ENCODE measurements around the gene KLK1.
"Not testable (repeated sequence)": the region's sequence is repeated elsewhere in the genome, so short reads cannot be mapped to it uniquely, and the experiment has no call there.

The KLK1 gene

GRCh38 chr19:50792272-50793250 is 31.0 kb downstream of the KLK1 start:
- DNase-seq (ENCODE audit: low read depth), result no peak

GRCh38 chr19:50791594-50792271 is 31.9 kb downstream of the KLK1 start:
- DNase-seq (ENCODE audit: low read depth), result no peak

- no peak for DNase-seq (ENCODE audit: low read depth)
Measured at GRCh38 chr19:50790922-50791467, 32.6 kb downstream of the KLK1 start.

DNA sequence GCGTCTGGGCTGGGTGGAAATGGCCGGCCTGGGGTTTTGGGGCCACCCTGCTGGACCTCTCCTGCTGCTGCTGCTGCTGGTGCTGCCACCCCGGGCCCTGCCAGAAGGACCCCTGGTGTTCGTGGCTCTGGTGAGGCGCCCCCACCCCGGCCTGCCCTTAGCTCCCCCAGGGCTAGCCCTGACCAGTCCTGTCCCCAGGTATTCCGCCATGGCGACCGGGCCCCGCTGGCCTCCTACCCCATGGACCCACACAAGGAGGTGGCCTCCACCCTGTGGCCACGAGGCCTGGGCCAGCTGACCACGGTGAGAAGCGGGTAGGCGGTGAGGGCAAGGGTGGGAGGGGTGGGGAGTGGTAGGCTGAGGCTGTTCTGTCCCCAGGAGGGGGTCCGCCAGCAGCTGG is 33.2 kb downstream of the KLK1 start, which contains the start of gene ACP4:
ACP4 (plus strand) TSS at position 20 of the 400 bp plus-strand sequence; CDS start at position 20, 0 bp downstream.
- no peak for DNase-seq (ENCODE audit: low read depth)

- DNase-seq (ENCODE audit: low read depth), result no peak
Measured at GRCh38 chr19:50785329-50785728, 38.3 kb downstream of the KLK1 start.

DNA sequence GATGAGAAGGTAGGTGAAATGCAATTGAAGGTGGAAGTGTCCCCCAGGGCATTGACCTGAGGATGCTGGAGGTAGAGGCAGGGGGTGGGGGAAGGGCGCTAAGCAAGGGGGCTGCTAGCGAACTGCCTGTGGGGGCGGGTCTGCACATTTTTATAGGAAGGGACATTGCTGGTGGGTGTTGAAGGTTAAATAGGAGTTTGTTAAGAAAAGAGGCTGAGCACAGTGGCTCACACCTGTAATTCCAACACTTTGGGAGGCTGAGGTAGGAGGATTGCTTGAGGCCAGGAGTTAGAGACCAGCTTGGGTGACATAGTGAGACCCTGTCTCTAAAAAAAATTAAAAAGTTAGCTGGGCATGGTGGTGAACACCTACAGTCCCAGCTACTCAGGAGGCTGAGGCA is 38.9 kb downstream of the KLK1 start:
- no peak for DNase-seq (ENCODE audit: low read depth)

DNA sequence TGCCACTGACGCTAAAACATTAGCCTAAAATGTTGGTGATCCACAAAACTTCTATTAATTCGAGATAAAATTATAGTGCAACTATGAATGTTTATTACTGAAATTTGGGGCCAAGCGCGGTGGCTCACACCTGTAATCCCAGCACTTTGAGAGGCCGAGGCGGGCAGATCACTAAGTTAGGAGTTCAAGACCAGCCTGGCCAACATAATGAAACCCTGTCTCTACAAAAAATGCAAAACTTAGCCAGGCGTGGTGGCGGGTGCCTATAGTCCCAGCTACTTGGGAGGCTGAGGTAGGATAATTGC is 39.8 kb downstream of the KLK1 start:
- not testable (repeated sequence) for DNase-seq (ENCODE audit: low read depth)

GRCh38 chr19:50780753-50781435 is 42.7 kb downstream of the KLK1 start:
- no peak for DNase-seq (ENCODE audit: low read depth)

DNA sequence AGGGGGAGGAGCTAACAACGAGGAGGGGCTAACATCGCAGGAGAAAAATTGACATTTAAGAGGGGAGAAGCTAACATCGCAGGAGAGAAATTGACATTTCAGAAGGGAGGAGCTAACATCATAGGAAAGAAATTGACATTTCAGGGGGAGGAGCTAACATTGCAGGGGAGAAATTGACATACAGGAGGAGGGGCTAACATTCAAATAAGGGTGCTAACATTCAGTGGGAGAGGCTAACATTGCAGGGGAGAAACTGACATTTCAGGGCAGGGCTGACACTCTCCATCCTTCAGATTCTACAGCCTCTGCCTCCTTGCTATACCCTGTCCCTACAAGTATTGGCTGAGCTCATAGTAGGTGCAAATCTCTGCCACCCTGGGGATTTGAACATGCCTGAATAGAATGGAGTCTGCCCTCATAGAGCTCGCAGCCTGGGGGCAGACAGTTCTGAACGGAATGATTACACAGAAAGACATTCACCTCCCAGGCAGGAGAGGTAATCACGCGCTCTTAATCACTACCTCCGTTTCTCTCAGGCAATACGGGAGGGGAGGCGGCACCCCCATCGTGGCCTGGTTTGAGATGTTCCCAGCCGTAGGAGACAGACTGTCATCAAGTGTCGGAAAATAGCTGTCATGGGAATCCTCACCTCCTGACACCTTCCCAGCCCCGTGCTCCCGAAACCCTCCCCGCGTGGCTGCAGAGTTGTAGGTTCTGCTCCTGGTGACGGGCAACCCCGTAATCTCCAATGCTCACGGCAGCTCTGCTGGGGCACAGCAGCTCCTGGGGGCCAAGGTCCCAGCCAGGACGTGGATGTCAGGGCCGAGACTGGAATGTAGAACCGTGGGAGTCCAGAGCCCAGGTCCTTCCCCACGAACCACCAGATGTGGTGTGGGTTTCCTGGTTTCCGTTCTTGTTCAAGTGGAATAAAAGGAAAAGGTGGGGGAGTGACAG is 43.8 kb downstream of the KLK1 start:
- no peak for DNase-seq (ENCODE audit: low read depth)

- DNase-seq (ENCODE audit: low read depth), result no peak
Measured at GRCh38 chr19:50778906-50779430, 44.6 kb downstream of the KLK1 start.

DNA sequence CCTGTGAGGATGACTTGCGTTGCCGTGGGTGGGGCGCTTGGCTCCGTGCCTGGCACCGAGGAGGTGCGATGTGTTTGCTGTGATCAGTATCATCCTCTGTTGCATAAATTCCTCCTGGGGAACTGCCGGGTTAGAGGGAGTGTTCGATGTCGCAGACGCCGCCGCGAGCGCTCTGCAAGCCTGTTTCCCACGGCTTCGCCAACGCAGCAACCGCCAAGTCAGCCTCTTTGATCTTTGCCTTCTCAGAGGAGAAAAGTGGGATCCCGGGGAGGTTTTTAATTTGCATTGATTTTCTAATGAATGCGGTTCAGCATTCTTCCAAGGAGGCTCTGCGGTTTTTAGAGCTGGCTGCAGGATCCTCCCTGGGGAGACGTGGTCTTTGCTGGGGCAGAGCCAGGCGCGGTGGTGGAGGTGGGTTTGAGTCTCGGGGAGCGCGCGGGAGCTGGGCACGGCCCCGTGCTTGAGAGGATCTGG is 45.7 kb downstream of the KLK1 start:
- no peak for DNase-seq (ENCODE audit: low read depth)

GRCh38 chr19:50777261-50777660 is 46.3 kb downstream of the KLK1 start:
- DNase-seq (ENCODE audit: low read depth), result no peak

GRCh38 chr19:50776131-50776530 is 47.5 kb downstream of the KLK1 start:
- no peak for DNase-seq (ENCODE audit: low read depth)

DNA sequence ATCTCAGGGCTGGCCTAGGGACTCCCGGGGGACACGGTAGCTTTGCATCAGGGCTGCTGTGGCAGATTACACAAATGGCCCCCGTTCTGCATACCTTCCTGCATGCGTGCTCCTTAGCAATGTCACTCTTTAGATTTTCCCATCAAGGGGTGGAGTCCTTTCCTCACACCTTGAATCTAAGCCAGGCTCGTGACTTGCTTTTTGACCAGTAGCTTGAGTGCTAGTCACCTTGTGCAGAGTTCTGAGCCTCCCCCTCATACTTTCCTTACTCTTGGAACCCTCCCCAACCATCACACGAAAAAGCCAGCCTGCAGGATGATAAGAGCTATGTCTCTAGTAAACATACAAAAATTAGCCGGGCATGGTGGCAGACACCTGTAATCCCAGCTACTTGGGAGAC is 50.1 kb downstream of the KLK1 start:
- DNase-seq (ENCODE audit: low read depth), result not testable (repeated sequence)

GRCh38 chr19:50772912-50773311 is 50.7 kb downstream of the KLK1 start:
- DNase-seq (ENCODE audit: low read depth), result not testable (repeated sequence)

- DNase-seq (ENCODE audit: low read depth), result no peak
Measured at GRCh38 chr19:50772476-50772875, 51.1 kb downstream of the KLK1 start.

GRCh38 chr19:50770888-50771287 is 52.7 kb downstream of the KLK1 start:
- no peak for DNase-seq (ENCODE audit: low read depth)

DNA sequence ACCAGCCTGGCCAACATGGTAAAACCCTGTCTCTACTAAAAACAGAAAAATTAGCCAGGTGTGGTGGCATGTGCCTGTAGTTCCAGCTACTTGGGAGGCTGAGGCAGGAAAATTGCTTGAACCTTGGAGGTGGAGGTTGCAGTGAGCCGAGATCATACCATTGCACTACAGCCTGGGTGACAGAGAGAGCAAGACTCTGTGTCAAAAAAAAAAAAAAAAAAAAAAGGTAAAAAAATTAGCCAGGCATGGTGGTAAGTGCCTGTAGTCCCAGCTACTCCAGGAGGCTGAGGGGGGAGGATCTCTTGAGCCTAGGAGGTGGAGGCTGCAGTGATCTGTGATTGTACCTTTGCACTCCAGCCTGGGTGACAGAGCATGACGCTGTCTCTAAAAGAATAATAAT is 53.4 kb downstream of the KLK1 start, which contains the start of gene GPR32:
GPR32 (plus strand) TSS at position 301 of the 400 bp plus-strand sequence. CDS start 137 bp downstream, outside the sequence.
- not testable (repeated sequence) for DNase-seq (ENCODE audit: low read depth)

Measured in GM04504 (cell line).